ENCODE measurements around the gene WDR64.

Gene WDR64

DNA sequence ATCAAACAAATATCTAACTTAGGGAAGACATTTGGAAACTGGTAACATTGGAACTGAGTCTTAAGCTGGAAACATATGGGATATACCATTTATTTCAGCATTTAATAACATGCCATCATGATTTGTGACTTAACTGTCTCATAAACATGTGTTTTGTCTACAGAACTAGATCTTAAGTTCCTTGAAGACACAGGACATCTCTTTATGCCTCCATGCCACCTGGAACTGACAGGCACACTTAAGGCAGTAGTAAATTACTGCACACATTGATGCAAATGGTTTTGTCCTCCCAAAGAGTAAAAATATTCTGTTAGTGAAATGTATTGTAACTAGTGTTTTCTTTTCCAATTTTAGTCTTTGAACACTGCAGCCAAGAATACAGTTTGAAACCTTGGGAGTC lies 194.3 kb downstream of the WDR64 start:
- DNase-seq = no peak

DNA sequence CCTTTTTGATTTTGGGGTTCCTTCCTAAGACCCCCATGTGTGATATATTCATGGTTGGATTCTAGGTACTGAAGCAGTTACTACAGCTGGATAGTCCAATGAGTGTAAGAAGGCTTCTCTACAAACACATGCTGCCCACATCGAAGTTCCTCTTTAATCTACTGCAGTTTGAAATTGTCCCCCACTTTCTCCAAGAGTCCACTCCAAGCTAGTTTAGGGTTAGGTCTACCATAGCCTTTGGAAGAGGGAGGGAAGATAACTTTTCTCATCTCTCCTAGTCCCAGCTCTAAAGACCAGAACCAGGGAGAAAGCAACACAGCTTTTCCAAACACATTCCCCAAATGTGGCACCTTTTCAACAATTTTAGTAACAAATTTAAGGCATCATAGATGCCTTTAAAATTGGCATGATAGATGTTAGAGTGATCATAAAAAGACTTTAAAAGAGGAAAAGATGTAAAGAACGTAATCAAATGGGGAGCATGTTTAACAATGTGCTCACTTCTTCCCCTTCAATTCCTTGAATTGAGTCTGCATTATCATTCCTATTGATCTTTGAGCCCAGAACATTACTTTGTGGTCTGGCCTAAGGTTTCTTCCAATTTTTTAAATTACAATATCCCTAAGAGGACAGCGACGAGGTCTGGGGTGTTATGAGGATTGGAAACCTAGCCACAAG lies 194.9 kb downstream of the WDR64 start:
- no peak for DNase-seq

DNA sequence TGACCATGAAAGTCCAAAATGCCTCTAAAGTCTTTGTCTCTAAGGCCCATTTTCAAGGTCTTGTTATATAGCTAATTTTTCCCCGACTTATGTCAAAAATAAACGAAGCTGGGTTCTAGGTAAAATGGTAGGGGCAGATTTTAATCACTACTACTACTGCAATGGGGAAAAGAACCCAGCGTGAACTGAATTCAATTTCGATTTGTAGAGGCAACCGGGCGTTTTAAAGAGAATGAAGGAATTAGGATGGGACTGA lies 195.4 kb downstream of the WDR64 start:
- DNase-seq = no peak

DNA sequence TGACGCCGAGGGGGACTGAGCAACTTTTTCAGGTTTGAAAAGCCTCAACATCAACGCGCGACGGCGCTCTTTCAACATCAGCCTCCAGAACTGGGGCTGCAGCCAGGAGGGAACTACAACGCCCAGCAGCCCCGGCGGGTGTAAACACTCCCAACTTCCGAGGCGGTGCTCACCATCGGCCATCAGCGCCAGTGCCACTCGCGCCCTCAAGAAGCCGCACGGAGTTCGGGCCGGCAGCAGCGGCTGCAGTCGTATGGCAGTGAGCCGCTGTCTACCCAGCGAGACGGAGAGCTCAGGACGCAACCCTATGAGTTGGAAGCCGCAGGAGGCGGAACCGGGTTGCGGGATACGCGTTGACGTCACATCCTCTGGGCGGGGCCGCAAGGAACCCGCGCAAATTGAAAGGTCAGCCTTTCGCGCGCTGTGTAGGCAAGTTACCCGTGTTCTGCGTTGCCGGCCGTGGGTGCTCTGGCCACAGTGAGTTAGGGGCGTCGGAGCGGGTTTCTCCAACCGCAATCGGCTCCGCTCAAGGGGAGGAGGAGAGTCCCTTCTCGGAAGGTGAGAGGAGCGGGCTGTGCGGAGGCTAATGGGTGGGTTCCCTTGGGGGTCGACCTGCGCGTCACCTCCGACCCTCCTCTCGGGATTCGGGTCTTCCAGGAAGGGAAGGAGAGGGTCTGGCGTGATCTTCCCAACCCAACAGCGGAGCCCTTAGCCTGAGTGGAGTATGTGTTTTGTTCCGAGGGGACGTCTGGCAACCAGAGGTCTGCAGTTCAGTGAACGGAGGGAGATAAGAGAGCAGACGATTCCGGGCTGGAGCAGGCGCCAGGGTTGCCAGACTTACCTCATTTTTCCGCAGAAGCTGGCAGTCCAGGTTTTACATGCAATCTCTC lies 196.0 kb downstream of the WDR64 start, which contains the start of gene EXO1:
TSS of gene EXO1 (plus strand) at position 409 of the 890 bp plus-strand sequence. CDS start 2,222 bp downstream, outside the sequence.
- DNase-seq = peak; percentile 86 to 89

DNA sequence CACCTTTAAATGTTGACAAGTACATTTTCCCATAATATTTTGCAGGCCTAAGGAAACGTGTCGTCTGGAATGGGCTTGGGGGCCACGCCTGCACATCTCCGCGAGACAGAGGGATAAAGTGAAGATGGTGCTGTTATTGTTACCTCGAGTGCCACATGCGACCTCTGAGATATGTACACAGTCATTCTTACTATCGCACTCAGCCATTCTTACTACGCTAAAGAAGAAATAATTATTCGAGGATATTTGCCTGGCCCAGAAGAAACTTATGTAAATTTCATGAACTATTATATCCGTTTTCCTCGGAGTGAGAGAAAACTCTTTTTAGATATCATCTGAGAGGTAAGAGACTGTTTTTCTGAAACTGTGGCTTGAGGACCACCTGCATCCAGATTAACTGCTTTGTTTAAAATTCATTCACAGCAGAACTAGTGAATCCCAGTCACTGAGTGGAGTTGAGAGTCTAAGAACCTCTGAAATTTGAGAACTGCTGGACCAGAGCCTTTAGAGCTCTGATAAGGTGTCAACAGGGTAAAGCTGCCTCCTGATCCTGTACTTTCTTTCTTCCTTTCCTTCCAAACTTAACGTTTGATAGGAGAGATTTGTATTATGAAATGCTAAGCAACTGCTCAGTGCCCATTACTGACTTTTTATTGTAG lies 196.7 kb downstream of the WDR64 start:
- DNase-seq = no peak

DNA sequence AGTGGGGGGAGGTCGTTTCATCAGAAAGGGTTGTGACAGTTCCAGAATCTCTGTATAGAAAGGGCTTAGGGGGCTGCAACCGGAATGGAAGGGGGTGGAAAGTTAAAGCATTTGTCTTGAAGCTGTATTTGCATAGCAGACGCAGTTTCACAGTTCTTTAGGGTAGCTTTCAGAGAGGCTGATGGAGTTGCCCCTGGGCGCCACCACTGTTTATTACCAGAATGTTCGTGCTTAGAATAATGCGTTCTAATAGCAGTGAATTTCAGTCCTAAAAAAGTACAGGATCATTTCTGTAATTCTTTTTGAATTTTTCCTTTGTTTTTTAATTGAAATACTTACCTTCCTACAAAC lies 197.2 kb downstream of the WDR64 start:
- no peak for DNase-seq
